GM18499 (cell line): ENCODE results near the gene SPACA9.

Experiments
- ATAC-seq: cut with Tn5 transposase; IDR thresholded peaks from one replicate; pipeline ENCODE4 v1.9.1; 2021; ENCODE audit warnings: moderate number of reproducible peaks; ENCODE audit not compliant: insufficient read depth, unreplicated experiment

Gene SPACA9

GRCh38 chr9:132861666-132862065, 17.0 kb upstream of the SPACA9 start:
- ATAC-seq = no peak

DNA sequence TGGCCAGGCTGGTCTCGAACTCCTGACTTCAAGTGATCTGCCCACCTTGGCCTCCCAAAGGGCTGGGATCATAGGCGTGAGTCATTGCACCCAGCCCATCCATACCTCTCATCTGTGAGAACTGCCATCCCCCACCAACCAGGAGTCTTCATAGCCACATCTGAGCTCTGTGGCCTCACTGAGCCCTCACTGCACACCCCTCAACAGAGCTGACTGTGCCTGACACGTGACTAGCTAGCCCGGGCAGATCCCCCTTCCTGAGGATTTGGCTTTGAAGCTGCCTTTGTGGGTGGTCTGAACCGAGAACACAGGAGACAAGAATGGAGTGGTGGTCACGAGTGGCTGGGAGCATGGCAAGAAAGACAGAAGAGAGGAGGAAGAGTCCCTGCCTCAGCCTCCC, 16.2 kb upstream of the SPACA9 start:
- no peak for ATAC-seq

GRCh38 chr9:132863096-132863495, 15.6 kb upstream of the SPACA9 start:
- ATAC-seq = no peak

DNA sequence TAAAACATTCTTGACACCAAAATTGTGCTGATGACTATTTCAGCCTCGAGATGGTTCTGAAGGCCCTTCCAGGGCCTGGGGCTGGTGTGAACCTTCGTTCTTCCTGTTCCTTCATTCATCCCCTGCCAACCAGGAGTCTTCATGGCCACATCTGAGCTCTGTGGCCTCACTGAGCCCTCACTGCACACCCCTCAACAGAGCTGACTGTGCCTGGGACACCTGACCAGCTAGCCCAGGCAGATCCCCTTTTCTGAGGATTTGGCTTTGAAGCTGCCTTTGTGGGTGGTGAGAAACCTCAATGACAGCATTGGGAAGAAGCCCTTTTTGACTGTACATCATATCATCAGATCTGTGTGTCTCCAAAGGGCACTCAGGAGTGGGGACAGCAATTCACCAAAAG, 14.4 kb upstream of the SPACA9 start:
- ATAC-seq = no peak

DNA sequence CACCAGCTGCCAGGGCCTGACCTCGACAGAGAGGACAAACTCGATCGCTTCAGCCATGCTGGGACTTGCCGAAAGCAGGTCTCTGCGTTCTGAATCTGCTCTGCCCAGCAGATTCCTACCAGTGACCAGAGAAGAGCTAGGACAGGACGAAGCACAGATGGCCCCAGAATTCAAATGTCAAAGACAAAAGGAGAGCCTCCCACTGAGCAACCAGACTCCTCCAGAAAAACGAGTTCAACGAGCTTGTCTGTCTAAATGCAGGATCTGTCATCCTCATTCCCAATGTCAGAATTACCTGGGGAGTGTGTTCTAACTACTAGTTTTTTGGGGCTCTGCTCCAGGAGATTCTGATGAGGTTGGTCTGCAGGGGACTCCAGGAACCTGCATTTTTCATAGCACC, 14.0 kb upstream of the SPACA9 start:
- ATAC-seq = no peak

DNA sequence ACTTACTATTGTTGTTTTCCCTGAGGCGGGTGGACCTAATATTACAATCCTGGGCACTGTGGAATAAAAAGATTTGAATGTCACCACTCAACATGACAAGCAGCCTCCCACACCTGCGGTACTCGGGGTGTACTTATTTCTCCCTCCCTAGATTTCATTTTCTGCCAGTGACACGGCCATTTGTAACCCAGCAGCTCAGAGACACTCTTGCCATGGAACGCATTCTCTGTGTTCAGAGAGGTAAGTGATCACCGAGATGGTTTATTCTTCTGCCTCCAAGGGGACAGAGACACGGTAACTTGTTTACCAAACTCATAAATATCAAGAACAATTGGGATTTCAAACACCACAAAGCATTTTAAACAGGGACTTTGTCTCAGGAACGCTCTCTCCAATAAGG, 11.8 kb upstream of the SPACA9 start:
- ATAC-seq = no peak

DNA sequence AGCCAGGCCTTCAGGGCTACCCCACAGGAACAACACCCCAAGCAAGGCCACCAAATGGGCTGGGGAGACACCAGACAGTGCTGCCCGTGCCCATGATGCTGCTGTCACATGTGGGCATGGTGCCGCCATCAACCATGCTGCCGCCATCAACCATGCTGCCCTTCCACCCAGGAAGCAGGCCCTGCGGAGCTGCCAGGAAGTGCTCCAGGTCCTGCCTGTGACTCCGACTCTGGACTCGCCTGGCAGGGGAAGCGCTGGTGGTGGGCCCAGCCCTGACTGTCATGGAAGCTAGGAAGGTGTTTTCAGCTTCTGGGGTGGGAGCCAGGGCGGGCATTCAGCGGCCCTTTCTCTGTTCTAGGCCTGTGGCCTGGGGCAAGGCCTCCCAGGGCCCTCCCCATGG, 9.4 kb upstream of the SPACA9 start:
- no peak for ATAC-seq

GRCh38 chr9:132873403-132873802, 5.3 kb upstream of the SPACA9 start:
- no peak for ATAC-seq

DNA sequence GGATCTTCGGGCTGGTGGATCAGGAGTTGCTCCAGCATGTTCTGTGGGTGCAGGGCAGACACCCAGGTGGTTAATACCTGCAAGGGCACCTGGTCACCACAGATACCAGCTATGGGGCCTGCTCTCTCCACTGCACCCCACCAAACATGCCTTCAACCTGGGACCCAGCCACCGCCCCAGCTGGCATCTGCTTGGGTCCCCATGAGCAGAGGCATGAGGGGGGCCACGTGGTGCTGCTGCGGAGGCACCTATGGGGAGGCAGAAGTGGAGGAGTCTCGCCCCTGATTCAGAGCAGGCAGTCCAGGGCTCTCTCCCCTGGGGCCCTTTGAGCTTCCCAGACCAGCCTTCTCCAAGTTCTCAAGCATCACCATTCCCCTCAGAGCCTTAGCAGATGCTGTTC, 3.5 kb upstream of the SPACA9 start:
- ATAC-seq = no peak

DNA sequence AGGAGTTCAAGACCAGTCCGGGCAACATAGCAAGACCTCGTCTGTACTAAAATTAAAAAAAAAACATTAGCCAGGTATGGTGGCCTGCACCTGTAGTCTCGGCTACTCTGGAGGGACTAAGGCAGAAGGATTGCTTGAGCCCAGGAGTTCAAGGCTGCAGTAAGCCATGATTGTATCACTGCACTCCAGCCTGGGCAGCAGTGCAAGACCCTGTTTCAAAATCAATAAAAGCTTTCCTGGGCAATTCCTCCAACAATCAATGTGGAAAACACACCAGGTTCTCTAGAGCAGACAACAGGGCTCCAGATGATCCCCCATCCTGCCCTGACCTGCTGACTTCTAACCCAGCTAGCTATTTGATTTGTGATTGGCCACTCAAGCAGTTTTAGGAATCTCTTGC, 1.8 kb upstream of the SPACA9 start:
- no peak for ATAC-seq

- ATAC-seq = no peak
Observed at GRCh38 chr9:132877458-132877823, 1.3 kb upstream of the SPACA9 start.

GRCh38 chr9:132877824-132878694, 639 bp upstream of the SPACA9 start, which contains the start of gene AK8:
AK8 (minus strand) TSS chr9:132878284; CDS start chr9:132878255, 29 bp downstream.
- ATAC-seq = no peak

- ATAC-seq = no peak
Observed at GRCh38 chr9:132879457-132880323, 992 bp downstream of the SPACA9 start.

DNA sequence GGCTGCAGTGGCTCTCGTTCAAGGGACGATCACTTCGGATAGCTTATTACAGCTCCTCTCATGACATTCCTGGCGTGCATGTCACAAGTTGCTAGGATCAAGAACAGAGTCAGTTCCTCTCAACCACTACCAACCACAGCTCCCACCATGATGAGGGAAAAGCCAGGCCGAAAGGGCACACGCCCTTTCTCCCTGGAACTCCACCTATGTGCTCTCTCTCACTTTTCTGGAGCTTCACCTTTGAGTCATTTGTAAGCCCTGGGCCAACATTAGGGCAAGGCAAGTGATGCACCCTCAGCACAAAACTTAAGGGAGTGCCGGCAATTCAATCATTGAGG, 1.6 kb downstream of the SPACA9 start:
- ATAC-seq = no peak

DNA sequence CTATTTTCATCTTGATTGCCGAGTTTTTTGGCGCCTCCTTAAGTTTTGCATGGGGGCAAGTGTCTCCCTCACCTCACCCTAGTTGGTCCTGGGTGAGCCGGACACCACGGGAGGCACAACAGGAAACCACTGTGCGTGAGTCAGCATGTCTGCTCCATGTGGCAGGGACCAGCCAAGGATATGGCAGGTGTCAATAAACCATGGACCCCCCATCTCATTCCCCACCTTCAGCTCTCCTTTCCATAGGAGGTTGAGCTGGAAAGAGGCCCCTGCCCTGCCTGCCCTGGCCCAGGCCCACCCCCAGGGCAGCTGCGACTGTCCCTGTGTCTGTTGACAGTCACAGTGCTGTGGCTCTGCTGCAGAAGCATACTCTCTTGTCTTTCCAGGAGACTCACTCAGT, 3.1 kb downstream of the SPACA9 start:
- ATAC-seq = no peak

GRCh38 chr9:132882616-132883015, 3.9 kb downstream of the SPACA9 start:
- no peak for ATAC-seq

GRCh38 chr9:132883349-132884294, 4.9 kb downstream of the SPACA9 start:
- ATAC-seq = no peak

DNA sequence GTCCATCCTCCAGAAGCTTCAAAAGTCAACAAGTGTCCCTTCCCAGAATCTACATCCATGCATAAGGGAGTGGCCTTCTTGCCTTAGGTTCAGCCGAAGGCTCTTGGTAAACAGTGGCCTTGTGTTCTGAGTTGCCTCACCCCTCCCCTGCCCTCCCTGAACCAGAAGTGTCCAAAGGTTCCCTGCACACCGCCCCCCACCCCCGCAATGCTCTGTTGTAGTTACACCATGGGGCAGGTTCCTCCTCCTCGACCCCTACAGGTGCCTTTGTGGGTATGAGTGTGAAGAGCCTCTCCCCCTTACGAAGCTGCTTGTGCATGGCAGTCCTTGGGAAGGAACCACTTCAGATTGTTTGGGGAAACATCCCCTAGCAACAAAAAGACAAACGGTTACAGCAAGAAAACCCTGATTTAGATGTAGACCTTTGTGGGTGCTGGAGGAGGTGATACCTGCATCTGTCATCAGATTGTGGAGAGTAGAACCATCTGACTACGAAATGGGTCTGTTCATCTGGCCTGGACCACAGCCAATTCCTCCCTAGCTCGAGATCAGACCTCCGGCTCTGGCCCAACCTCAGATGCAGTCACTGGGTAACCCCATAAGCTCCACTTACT, 7.1 kb downstream of the SPACA9 start:
- ATAC-seq = no peak

- ATAC-seq = no peak
Observed at GRCh38 chr9:132886334-132886725, 7.6 kb downstream of the SPACA9 start.
